GM18508 (cell line): ENCODE measurements around the gene LEAP2.

Experiments
- ATAC-seq: cut with Tn5 transposase; IDR thresholded peaks from one replicate; pipeline ENCODE4 v1.9.1; 2021; ENCODE audit warnings: moderate number of reproducible peaks; ENCODE audit not compliant: insufficient read depth, unreplicated experiment

The LEAP2 gene, protein sequence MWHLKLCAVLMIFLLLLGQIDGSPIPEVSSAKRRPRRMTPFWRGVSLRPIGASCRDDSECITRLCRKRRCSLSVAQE

DNA sequence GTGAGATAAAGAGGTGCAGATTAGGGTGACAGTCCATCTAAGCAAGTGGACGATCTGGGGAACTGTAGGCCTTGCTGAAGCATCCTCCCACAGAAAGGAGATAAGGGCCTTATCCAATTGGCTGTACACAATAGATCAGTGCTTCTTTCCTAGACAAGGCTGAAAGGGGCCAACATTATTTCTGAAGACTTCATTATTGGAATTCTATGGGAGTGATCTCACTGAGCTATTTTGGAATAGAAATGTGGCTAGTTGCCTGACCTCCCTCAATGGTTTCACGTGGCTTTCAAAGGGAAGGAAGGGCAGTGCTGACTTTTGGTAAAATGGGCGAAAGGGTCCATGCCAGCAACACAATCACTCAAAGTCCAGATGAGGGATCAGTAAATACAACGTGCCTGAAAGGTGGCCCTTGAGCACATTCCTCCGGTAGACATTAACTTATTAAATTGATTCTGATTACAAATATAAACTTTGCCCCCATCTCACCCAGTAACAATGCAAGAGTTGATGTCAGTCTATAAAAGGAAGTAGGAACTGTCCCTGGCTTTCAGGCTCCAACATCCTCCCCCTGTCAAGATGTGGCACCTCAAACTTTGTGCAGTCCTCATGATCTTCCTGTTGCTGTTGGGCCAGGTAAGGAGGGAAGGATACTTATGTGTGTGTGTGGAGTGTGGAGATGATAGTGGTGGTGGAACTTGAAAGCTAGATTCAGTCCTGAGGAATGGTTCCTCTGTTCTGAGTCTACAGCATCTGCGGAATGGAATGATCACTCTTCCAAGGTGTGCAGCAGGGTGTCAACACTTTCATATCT lies at the start of gene LEAP2:
Gene LEAP2, plus strand, starts transcription at position 550 of the 811 bp plus-strand sequence. Its CDS starts 27 bp downstream, at position 577.
- no peak for ATAC-seq

DNA sequence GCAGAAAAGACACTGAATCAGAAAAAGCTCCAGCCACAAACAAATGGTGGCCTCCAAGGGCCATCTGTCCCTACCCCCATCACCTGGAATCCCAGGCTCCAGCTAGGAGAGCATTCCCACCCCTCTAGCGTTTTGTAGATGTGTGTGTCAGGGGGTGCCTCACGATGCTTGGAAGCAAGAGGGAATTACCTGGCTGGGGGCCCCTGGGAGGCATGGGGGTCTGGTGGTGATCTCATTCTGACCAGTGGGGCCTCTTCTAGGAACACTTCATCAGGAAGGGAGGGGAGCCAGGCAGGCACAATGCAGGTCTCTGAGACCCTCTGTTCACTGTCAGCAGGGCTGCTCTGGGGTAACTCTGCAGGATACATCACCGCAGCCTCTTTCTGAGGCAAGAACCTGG lies 49.0 kb upstream of the LEAP2 start:
- no peak for ATAC-seq

DNA sequence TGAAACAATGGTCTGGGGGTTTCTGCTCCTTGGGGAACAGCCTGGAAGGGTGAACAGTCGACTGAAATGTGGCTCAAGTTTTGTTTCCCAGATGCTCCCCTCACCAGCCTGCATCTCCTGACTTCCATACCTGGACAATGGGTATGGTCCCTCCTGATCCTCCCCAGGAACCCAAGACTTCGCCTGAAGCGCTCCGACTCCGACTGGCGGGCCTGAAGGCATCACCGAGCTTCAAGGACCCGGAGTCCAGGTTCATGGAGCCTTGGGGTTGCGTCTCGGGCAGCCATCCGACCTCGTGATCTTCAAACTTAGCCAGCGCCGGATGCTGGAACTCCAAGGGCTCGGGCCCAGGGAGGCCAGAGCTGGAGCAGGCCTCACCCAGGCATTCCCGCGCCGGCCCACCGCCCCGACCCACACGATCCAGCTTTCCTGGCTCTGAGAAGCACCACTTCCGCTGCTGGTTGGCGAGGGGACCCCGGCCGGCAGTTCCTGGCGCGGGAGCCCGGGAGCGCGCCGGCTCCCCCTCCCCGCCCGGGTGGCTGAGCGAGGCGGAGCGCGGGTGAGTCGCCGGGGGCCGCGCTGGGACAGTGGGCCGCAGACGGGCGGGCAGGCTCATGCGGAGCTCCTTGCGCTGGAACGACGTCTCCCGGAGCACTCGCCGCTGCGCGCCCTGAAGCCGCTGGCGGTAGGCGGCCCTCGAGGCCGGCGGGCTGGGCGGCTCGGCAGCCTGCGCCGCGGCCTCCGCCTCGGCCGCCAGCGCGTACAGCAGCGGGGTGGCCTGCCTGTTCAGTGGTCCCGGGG lies 48.2 kb upstream of the LEAP2 start:
- no peak for ATAC-seq

DNA sequence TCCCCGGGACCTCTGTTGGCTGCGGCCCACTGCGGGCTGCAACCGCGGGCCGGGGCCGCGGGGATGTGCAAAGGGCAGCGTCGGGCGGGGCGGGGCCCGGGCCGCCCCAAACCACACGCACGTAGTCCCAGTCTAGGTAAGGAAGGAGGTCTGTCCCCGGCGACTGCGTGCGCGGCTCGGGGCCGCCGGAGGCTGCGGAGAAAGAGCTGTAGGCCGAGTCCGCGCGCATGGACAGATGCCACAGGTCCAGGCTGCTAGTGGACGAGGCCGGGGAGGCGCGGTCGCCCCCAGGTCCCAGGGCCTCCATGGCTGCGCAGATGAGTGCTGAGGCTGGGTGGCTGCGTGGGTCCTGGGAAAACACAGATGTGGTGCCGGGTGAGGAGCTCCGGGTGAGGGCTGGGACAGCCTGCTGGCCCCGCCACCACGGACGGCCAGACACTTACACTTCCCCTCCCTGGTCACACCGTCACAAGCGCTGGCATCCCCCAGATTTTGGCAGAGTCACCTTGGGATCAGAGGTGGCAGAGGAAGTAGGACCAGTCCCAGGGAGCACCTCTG lies 47.6 kb upstream of the LEAP2 start:
- no peak for ATAC-seq

DNA sequence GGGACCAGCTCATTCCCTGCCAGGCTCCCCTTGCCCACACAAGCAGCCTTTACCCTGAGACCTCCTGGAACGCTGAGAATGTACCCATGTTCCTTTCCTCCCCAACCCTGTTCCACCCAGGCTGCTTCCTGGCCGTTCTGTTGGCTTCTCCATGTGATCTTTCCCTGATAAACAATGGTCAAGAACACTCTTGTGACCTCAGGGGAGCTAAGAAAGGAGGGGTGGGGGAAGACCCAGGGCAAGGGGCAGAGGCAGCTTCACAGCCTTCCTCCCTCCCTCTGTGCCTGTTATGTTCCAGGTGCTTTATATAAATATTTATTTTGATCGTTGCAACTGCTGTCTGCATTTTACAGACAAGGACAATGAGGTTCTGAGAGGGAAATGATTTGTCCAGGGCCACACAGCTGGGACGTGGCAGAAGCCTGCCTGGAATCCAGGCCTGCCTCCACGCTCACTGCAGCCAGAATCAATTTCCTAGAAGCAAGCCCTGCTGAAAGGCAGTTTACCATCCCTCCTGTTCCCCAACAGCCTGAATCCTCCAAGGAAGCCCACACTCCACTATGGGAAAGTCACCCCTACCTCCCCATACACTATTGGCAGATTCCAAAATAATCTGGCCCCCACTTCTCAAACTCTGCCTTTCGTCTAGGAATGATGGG lies 46.9 kb upstream of the LEAP2 start:
- ATAC-seq = no peak

DNA sequence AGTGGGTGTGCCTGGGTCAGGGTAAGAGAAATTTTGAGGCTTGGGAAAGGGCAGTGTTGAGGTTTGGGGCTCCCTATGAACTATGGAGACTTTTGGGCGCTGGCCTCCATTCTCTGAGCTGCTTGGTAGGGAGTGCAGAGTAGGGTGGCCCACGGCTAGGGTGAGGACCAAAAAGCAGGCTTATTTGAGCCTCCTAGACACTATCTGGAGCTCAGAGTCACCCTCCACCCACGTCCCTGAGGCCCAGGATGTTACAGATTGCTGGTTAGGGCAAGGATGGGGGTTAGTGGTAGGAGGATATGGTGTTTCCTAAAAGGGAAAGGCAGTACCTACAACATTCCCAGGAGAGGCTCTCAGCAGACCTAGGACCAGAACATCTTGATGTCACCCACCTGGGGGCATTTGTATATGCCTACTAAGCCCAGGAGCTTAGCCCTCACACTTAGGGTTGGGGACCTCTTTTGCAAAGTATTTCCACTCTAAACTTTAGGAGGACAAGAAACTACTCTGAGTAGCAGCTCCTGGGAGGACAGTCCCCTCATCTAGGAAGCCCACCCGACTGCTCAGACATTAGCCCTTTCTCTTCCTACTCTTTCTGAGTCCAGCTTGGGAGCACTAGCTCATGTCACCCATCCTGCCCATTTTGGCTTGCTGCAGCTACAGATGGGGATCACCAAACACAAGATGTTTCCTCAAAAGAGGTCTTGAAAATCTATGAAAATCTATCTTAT lies 45.4 kb upstream of the LEAP2 start:
- ATAC-seq = no peak

DNA sequence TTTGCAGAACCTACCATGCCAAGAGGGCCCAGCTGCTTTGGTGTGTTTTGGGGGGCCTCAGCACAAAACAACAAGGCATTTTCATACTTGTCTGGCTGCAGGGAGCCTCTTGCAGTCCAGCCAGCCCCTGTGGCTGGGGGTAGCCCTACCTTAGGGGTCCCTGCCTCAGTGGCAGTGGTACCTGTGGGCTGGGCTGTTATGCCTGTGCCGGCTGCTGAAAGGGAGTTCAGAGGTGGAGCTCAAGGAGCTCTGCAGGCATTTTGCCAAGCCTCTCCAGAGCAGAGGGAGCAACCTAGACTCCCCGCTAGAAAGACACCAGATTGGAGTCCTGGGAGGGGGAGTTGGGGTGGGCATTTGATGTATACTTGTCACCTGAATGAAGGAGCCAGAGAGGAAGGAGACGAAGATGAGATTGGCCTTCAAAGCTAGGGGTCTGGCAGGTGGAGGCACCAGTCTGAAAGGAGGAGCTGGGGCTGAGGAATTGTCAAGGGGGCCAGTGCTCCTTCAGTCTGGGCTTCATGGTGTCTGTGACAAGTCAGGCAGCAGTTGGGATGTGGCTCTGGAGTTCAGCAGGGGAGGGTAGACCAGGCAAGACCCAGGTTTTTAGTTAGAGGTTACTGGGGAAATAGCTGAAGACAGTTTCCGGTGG lies 44.5 kb upstream of the LEAP2 start:
- ATAC-seq = no peak

DNA sequence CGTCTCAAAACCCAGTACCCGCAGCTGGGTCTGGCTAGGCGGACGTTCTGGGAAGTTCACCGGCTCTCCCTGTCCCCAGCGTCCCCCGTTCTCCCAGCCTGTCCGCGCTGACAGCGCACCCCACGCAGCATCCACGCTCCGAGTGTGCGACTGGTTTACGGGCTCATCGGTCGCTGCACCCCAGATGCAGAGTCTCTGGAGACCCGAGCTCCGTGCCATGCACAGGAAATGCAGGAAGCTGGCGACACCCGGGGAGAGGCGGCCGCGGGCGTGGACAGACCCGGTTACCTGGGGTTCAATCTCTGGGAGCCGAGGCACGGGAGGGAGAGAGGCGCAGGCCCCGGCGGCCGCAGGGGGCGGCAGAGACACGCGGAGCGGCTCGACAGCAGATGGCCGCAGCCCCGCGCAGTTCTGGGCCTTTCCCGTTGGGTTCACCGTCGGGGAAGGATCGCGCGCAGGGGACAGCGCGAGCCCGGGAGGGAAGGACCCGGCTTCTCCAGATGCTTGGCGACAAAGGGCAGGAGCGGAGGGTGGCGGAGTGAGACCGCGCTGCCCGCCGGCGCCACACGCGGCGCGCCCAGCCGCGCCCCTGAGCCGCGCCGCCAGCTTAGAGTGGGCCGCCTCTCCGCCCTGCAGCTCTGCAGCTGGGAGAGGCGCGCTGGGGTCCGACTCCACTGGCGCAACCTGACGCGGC lies 43.6 kb upstream of the LEAP2 start:
- ATAC-seq = no peak

DNA sequence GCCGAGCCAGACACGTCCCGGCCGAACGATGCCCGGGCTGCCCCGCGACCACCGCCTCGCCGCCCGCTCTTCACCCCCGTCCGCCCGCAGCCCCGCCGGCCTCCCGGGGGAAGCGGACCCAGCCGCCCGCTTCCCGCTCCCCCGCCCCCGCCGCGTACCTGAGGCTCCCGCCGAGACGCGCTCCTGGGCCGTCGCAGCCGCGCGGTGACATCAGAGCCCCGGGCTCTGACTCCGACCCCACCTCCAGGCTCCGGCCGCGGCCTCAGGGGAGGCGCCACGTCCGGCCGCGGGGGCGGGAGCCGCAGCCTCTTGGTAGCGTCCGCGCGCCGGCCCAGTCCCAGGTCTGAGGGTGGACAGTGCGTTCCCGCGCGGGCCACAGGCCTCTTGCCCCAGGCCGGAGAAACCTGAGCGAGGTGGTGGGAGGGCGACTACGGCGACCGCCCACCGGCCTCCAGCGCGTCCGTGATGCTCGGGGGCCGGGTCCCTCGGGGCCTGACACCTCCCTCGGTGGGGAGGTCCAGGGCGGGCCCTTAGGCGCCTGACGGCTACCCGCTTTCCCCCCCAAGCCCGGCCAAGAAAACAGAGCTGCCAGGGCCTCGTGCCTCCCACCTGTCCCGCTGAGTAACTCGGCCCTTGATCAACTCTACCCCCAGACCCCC lies 42.9 kb upstream of the LEAP2 start, which contains the start of gene SHROOM1:
Gene SHROOM1, minus strand, starts transcription at position 212 of the 659 bp plus-strand sequence. CDS start 4,507 bp downstream, outside the sequence.
- no peak for ATAC-seq

DNA sequence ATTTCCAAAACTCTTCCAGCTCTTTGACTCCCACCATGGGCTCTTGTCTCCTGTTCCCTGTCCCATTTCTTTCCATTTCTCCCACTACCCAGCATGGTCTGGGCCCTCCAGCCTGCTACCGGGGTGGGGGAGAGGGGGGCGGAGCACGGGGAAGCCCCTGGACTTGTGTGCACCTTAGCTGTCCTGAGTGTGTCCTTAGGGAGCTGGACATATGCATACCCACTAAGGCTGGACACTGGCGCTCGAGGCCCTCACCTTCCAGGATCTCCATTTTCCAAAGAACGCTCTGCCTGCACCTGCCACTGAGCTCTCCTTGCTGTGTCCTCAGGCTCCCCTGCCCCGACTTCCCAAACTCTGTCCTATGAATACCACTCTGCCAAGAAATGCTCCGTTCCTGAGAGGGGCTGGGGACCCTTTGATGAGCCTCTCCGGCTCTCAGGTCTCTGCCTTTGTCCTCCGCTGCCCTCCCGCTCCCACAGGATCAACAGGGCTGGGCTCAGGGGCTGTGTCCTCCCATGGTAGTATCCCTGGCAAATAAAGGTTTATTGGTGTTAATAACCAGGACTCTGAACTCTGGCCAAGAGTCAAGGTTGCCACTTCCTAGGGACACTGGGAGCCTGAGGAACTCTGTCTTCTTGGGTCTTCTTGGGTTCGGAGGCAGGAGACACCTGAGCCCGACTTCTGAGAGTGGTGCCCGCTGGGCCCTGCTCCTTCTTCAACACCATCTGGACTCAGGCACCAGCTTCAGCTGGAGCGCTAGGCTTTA lies 42.2 kb upstream of the LEAP2 start:
- ATAC-seq = no peak

DNA sequence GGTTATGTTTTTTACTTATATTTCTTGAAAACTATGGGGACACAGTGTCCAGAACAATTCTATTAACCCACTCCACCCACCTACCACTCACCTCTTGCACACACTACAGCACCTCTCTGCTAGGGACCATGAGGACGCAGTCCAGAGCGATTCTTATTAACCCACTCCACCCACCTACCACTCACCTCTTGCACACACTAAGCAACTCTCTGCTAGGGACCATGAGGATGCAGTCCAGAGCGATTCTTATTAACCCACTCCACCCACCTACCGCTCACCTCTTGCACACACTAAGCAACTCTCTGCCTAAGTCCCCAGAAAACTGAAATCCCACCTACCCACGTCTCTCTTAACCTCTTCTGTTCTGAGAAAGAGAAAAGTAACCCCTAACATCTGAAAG lies 40.9 kb upstream of the LEAP2 start:
- no peak for ATAC-seq

DNA sequence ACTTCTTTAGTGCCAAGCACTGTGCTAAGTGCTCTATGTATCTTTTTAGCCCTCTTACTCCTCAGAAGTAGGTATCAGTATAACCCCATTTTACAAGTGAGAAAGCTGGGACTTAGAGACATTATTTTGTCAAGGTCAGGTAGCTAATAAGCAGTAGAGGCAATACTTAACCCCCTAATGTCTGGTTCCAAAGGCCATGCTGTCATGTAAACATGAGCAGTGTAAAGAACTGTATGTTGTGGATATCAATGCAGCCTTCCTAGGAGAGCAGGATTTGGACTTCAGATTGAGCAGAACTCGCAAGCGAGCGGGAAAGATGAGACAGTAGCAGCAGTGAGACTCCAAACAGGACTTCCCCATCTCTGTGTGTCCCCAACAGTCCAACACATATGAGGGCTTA lies 39.4 kb upstream of the LEAP2 start:
- no peak for ATAC-seq

DNA sequence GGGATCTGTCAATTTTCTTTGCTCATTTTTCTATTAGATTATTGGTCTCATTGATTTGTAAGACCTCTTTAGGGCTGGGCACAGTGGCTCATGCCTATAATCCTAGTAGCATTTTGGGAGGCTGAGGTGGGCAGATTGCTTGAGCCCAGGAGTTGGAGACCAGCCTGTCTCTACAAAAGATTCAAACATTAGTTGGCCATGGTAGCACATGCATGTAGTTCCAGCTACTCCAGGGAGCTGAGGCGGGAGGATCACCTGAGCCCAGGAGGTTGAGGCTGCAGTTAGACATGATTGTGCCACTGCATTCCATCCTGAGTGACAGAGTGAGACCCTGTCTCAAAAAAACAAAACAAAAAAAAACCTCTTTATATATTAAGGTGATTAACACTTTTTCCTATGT lies 36.6 kb upstream of the LEAP2 start:
- no peak for ATAC-seq

DNA sequence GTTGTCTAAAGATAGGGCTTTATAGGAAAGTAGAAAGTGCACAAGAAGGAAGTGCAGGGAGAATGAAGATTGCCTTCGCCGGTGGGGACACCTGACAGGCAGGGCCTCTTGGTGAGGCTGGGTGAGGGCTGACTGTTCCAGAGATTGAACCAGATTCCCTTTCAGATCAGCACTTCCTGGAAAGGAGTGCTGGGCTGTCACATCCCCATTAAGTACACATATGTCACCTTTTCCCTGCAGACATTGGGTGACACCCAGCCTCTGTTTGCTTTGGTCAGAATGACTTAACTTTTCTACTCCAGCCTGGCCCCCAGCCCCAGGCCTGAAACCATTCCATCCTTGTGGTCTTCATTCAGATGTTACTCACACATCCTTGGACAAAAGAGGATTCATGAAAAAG lies 35.6 kb upstream of the LEAP2 start:
- ATAC-seq = no peak

DNA sequence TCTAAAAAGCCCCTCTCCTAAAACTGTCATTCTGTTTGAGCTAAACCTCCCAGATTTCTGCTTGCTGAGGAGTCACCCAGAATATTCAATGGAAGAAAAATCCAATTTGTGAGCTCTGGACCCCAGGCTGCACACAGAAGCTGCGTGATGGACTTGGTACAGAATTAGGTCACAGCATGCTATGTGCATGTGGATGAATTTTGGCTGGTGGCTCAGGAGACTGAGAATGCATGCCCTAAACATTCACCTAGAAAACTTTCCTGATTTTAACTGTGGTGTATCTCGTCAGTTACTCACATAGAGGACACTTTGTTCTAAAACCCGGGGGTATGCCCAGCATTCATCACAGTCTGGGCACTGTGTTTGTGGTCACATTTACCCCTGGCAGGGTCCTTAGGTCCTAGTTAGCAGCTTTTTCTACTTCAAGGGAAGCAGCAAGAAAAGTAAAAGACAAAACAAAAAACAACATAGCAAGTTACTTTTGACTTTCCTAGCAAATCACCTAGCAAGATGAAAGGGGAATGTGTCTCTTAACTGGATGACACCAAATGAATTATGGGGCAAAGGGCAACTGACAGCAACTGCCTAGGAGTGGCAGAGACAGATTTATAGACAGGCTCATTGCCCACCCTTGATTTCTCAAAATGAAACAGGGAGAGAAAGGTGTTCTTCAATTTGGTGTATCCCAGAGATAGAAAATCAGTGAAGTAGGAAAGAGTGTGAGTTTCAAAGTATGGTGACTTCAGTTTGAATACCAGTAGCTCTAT lies 34.8 kb upstream of the LEAP2 start:
- ATAC-seq = no peak

DNA sequence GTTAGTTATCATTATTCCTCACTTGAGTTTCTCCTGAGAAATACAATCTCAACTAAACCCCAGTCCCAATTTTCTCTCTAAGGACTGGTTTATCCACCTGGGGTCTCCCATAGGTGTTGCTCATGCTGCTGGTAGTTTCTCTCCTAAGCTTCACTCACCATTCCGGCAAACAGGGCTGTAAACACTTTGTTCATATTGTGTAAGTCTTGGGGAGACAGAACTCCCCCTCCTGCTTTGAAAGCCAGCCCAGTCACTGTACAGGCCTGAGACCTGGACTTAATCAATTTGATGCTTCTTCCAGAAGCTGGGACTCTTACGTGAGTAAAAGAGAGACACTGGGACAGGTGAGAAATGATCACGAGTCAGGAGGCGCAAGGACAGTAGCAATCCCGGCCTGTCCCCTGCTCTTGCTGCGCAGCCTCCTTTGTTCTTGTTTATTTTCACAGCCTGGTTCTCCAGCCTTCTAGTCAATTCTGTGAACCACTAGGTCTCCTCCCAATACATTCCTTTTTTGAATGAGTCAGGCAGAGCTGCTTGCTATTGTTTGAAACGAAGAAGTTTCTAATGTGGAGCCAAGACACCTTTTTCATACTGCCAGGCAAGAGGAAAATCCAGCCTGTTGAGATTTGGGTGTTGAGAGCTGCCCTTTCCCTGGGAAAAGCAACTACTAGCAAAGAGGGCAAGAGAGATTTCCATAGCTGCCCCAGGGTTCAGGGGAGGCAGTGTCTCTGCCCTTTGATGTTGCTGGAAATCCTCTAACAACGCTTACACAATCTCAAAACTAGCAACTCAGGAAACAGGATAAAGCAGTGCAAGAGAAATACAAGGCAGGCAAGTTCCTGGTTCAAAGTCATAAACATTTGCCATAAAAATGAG lies 33.8 kb upstream of the LEAP2 start:
- ATAC-seq = no peak
